GM21737 (cell line): Measurements from ENCODE around the gene IFI44.
A peak's percentile ranks its signal among the peaks of the same experiment; 100 is the strongest.

Experiments
- ATAC-seq: cut with Tn5 transposase; IDR thresholded peaks from one replicate; pipeline ENCODE4 v1.9.1; 2021; ENCODE audit warnings: mild to moderate bottlenecking, moderate library complexity; ENCODE audit not compliant: unreplicated experiment

Gene IFI44

DNA sequence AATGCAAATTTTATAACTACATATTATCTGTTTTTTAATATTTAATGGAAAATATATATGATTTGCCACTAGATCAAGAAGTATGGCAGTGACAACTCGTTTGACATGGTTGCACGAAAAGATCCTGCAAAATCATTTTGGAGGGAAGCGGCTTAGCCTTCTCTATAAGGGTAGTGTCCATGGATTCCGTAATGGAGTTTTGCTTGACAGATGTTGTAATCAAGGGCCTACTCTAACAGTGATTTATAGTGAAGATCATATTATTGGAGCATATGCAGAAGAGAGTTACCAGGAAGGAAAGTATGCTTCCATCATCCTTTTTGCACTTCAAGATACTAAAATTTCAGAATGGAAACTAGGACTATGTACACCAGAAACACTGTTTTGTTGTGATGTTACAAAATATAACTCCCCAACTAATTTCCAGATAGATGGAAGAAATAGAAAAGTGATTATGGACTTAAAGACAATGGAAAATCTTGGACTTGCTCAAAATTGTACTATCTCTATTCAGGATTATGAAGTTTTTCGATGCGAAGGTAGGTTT, 556 bp downstream of the IFI44 start:
- no peak for ATAC-seq

DNA sequence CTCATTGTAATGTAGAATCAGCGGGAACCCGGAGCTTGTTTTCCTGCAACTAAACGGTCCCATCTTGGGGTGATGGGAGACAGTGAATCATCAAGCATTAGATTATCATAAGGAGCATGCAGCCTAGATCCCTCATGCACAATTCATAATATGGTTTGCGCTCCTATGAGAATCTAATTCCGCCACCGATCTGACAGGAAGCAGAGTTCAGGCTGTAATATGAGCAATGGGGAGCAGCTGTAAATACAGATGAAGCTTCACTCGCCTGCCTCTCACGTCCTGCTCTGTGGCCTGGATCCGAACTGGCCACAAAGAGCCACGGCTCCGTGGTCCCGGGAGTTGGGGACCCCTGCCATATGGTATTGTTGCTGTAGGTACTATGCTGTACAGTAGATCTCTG, 1.6 kb downstream of the IFI44 start:
- ATAC-seq: no peak

DNA sequence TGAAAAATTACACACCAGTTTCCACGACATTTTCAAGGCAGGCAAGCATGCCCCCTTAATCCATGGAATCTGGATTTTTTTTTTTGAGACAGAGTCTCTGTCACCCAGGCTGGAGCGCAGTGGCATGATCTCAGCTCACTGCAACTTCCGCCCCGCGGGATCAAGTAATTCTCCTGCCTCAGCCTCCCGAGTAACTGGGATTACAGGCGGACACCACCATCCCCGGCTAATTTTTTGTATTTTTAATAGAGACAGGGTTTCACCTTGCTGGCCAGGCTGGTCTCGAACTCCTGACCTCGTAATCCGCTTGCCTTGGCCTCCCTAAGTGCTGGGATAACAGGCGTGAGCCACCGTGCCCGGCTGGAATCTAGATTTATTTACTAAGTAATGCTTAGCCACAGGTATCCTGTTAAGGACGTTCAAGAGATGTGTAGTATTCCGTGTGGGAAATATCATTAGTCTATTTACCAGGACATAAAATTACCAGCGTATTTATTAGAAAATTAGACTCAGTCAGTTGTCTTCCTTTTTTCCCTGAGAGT, 2.5 kb downstream of the IFI44 start:
- no peak for ATAC-seq

DNA sequence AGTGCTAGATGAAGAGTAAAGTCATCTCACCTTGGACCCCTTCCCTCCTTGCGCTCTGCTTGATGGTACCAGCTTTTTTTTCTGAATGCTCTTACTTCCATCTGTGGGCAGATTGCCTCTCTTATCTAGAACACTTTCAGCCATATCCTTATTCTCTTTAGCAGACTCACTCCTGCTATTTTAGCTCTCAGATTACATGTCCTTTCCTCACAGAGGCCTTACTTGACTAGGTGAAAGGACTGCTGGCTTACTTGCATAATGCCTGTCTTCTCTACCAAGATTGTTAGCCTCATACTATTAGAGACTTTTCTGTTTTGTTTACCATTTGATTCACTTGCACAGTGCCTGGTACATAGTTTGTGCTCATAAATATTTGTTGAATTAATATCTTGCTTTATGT, 9.3 kb downstream of the IFI44 start:
- ATAC-seq: no peak

DNA sequence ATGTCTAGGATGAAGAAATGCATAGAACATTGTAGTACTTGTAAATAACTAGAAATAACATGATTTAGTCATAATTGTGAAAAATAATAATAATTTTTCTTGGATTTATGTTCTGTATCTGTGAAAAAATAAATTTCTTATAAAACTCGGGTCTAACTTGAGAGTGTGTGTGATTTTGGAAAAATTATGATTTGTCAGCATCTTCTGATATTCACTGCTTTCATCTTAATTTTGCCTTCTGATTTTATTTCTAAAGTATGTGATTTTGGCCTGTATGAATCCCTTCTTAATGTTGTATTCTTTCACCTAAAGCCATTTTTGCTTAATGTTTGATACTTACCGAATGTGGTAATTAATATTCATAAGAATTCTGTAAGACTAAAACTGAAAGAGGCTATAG, 14.3 kb downstream of the IFI44 start:
- no peak for ATAC-seq

DNA sequence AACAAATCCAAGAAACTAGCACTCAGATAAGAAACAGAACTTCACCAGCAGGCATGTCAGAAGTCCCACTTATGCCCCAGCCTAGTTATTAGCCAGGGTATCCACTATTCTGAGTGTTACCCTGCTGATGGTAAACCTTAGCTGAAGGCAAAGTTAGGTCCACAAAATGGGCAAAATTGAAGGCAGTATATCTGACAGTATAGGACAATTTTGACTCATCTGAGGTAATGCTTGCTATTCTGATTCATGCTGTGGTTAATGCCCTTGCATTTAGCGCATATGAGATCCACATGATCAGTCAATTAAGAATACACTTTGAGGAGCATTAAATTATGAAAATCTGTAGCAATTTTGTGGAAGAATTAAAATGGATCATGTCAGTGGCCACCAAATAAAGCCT, 15.1 kb downstream of the IFI44 start:
- no peak for ATAC-seq

DNA sequence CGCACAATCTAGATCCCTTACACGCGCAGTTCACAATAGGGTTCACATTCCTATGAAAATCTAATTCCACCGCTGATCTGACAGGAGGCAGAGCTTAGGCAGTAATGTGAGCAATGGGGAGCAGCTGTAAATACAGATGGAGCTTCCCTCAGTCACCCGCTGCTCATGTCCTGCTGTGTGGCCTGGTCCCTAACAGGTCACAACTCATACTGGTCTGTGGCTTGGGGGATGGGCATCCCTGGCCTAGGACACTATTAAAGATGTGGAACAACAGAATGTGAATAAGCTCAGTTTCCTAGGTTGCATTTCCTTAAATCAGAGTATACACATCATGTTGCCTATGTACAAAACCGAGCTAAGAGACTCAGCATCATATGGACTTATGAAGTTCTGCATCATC, 16.2 kb downstream of the IFI44 start:
- ATAC-seq: no peak

DNA sequence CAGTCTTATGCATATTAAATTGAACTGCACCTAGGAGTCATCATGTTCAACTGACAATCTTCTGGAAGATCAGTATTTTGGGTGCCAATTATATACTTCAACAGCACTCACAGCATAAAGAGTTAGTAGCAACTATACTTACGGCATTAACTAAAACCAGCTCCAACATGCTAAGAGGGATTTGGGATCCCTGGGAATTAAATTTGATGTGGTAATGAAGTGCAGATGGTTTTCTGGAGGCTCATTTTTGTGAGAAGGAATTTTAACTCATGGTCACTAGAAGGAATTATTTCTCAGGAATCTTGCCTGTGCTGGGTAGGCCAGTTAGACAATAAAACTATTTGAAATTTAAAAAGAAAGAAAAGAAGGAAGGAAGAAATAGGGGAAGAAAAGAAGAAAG, 18.3 kb downstream of the IFI44 start:
- ATAC-seq: no peak

DNA sequence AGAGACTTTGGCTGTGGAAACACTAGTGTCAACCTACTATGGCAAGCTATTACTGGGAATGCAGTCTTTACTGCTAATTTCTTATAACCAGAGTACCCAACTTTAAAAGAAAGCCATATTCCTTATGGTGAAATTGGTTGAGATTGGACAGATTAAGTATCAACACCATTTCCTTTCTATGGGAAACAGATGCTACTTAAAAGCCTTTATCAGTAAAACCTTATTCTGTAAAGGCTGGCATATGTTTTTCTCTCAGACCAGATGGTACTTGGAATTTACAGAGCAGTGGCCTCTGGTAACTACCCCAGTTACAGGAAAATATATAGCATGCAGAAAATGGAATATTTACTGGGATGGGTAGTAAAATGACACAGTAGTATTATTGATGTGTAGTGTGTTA, 18.8 kb downstream of the IFI44 start:
- ATAC-seq: no peak

DNA sequence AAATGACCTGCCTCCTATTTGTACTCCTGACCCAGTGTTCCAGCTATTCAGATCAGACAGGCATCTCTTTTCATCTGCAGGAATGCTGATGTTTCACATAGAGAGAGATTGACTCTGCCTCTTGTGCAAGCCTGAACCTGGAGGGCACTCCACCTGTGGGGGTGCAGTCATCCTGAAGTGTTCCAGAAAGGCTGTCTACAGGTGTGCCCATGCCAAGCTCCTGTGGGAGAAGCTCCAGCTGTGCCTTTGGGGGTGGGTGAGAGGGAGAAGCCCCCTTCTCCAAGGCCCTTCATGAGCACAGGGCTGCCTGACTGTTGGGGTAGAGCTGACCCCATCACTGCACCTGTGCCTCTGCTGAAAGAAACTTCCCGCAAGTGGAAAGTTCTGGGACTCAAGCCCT, 22.8 kb downstream of the IFI44 start:
- no peak for ATAC-seq

DNA sequence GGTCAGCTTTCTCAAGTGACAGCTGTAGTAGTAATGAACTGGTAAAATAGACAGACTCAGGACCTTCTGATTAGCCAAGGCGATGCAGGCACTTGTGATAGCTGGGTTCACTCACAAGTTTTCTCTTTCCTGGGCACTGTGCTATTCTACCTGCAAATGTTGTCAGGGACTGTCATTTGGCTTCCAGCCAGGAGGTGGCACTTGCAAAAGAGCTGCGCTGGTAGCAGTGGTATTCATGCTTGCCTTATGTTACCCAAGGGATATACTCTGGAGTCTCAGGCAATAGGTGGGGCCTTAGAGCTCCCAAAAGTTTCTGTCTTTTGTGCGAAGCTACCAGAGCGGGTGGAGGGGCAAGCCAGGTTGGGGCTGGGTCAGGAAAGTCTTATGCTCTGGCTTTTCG, 23.5 kb downstream of the IFI44 start:
- ATAC-seq: no peak

DNA sequence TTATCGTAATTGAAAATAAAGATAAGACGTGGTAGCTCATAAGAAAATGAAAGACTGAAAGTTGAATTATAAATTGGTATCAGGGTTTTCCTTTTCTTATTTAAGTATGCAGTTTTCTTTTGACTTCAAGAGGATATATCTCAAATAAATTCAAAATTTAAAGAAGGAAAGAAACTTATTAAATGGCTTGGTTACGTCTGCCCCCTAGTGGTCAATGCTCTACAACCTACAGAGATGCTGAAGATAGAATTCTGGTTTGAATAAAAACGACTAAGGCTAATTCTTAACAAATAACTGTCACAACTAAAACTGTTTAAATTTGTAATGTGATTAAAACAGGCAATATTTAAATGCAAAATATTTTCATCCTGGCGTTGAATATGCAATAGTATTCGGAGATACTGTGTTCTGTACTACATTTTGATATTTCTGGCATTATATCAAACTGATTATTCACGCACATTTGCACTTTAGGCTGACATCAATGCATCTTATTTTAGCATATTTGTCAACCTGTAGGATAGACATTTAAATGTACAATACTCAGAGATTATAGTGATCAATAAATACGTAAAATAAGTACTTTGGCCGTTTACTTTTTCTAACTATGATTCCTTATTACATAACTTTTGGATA, 26.8 kb downstream of the IFI44 start:
- no peak for ATAC-seq

DNA sequence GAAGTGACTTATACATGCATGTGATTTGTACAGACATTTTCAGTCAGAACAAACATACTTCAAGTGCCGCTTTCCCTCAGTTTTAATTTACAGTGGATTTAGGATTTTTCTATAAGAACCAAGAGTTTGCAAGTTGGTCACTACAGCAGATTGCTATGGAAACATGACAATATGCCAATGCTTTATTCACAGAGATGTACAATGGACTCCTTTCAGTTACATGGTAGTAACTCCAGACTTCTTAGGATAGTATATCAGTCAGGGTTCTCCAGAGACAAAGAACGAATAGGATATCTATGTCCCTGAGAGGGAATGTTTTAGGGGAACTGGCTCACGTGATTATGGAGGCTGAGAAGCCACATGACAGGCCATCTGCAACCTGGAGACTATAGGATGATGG, 27.4 kb downstream of the IFI44 start:
- ATAC-seq: no peak

DNA sequence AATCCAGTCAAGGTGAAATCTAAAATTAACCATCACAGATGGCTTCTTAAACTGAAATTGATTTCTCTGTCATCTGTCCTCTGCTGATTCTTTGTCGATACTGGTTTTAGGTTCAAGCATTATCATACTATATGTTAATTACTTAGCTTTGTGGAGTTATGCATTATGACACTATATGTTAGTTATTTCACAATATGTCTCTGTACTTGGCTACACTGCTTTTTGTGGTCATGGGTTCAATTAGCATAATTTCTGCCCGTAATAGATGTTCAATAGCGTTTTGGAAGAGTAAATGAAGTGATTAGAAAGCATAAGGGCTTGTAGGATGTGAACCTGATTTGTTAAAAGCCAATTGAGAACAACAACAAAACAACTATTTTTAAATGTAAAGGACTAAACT, 28.2 kb downstream of the IFI44 start:
- ATAC-seq: no peak

DNA sequence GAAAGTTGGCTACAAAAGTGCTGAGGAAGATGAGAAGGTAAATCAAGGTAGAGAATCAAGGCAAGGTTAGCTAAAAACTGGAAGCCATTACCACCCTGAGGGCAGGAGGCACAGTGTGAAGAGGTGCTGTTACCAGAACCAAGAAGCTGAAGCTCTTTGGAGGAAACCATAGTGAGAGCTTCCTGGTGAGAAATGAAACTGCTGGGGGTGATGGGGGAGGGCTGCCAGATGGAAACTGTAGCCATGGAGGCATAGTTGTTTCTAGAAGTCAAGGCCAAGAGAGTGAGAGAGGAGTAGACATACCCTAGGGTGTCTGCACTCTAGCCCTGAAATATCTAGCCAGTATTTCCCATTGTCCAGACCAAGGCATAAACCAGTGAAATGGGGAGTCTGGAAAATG, 28.7 kb downstream of the IFI44 start:
- peak; percentile 80 for ATAC-seq

DNA sequence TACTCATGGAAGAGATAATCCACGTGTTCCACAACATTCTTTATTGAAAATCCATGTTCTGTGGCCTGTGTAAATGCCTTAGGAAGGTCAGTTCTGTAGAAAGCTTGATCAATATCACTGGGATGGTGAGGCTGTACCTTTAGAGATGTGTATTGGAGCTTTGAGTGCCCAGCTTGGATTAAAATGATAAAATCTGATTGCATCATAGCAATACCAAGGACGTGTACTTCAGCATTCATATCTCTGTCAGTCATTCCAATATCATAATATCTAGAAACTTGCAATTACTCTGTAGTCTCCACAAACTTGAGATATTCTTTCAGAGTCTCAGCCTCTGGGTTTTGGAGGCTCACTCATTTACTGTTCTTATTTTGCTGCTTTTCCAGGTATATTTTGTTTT, 31.6 kb downstream of the IFI44 start:
- no peak for ATAC-seq

DNA sequence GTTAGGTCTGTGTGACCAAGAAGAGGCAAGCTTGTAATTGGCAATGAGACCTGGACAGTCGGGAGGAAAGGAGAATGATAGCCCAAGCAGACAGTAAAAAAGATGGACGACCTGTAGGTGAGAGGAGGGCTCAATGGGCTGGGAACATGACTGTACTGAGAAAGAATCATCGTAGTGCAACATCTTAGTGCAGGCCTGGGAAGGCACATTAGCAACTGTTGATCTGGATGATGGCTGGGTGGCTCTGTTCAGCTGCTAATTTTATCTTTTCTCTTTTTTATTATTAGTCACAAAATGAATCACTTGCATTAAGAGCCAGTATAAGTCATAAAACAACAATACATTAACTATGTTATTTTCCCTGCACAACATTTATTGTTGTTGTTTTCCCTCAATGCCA, 32.9 kb downstream of the IFI44 start:
- ATAC-seq: no peak

DNA sequence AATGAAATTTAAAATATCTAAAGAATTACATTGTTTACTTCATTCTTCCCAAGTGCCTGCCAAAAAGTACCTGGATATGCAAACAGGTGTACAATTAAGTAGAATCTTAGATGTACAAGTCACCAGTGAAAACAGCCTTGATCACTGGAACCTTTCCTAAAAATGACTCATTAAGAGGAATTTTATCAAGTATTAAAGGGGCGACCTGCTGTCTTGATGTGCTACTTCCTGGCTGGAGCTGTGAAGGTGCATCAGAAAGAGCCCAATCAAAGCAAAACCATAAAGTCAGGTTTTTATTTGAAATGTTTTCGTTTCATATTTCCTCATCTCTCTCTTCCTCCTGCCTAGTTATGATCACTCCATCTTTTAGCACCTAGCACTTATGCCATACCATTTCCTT, 33.4 kb downstream of the IFI44 start:
- no peak for ATAC-seq

DNA sequence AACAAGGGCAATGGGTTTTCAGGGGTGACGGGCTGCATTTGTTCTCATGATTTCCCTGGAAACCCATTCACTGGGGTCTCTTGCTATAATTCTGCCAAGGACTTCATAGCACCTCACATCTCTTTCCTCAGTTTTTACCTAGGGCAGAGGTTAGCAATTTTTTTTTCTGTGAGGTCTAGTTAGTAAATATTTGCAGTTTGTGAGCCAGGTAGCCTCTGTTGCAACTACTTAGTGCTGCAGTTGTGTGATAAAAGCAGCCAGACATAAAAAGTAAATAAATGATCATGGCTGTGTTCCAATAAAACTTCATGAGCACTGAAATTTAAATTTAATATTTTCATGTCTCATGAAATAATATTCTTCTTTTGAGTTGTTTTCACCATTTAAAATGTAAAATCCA, 37.7 kb downstream of the IFI44 start:
- no peak for ATAC-seq

DNA sequence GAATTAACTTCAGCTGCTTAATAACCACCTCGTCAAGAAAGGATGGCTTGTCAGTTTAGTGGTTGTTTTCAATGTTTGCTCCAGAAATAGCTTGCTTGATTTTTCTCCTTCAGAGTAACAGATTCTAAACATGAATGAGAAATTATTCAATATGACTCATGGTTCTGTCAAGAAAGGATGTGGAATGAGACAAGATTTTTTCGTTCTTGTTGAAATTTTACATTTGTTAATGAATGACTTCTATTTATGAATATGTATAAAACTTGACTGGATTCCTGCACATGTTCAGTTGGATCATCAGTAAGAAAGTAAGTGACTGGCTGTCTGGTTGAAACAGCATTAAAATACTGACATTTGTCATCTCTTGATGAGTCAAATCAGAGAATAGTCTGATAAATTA, 38.3 kb downstream of the IFI44 start:
- no peak for ATAC-seq

DNA sequence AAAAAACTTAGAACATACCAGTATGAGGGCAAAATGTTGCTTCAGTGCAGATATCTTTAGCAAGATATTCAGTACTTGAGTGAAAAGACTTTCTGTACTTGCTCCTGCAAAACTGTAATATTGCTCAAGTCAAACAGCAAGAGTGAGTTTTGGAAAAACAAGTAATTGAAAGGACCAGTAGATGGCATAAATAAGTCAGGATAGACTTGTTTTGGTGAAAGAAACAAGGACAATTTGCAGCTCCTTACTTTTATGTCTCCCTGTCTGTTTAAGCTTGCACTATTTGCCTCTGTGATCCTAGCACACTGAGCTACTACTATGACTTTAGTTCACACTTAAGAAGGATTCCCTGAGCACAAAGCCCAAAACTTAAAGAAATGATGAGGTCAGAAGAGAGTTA, 39.1 kb downstream of the IFI44 start:
- no peak for ATAC-seq

DNA sequence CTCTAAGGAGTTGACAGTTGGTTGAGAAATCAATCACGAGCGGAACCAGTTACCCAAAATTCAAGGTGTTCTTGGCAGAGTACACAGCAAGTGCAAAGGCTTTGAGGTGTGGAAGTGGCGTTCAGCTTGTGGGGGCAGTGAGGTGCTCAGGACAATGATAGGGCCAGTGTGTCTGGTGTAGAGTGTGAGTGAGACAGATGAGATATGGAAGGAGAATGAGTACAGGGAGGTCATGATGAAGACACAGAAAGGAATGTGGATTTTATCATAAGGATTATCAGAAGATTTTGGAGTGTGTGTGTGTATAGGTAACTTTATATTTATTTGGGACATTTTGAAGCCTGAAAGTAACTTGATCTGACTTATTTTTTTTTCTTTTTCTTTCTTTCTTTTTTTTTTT, 40.9 kb downstream of the IFI44 start:
- ATAC-seq: no peak
